LNCAP (cell line): Measurements from ENCODE around the gene CDCA7L.

Experiments
- TF ChIP-seq, protein P1 (sequence below): fragments of 450-650 bp; IDR thresholded peaks from 2 replicates; pipeline ENCODE4 v1.5.1; 2017; ENCODE audit warnings: mild to moderate bottlenecking

CDCA7L gene

DNA sequence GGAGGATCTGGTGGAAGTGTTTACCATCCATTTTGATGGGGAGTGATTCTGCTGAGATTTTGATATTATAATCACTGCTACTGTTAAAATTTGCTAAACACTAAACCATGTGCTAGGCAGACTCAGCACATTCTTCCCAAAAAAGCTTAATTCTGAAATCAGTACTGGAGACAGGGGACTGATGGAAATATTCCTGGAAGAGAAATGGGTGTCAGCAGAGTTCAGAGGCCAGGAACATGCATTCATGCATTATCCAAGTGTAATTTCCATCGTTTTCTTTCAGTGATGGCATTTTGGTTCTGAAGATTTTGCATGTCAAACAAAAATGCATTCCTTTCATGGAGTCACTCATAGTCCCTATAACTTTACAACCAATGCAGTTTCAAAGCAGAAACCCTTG is 79.0 kb downstream of the CDCA7L start:
- TF ChIP-seq, protein P1, sequence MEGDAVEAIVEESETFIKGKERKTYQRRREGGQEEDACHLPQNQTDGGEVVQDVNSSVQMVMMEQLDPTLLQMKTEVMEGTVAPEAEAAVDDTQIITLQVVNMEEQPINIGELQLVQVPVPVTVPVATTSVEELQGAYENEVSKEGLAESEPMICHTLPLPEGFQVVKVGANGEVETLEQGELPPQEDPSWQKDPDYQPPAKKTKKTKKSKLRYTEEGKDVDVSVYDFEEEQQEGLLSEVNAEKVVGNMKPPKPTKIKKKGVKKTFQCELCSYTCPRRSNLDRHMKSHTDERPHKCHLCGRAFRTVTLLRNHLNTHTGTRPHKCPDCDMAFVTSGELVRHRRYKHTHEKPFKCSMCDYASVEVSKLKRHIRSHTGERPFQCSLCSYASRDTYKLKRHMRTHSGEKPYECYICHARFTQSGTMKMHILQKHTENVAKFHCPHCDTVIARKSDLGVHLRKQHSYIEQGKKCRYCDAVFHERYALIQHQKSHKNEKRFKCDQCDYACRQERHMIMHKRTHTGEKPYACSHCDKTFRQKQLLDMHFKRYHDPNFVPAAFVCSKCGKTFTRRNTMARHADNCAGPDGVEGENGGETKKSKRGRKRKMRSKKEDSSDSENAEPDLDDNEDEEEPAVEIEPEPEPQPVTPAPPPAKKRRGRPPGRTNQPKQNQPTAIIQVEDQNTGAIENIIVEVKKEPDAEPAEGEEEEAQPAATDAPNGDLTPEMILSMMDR, result no peak

GRCh38 chr7:21851559-21851967 is 94.1 kb downstream of the CDCA7L start:
- TF ChIP-seq, protein P1, result no peak
